GM19035 (cell line): ENCODE data around the gene ANTXR1.

ENCODE experiments used
- ATAC-seq: cut with Tn5 transposase; IDR thresholded peaks from one replicate; pipeline ENCODE4 v1.9.1; 2021; ENCODE audit not compliant: unreplicated experiment

Gene ANTXR1

DNA sequence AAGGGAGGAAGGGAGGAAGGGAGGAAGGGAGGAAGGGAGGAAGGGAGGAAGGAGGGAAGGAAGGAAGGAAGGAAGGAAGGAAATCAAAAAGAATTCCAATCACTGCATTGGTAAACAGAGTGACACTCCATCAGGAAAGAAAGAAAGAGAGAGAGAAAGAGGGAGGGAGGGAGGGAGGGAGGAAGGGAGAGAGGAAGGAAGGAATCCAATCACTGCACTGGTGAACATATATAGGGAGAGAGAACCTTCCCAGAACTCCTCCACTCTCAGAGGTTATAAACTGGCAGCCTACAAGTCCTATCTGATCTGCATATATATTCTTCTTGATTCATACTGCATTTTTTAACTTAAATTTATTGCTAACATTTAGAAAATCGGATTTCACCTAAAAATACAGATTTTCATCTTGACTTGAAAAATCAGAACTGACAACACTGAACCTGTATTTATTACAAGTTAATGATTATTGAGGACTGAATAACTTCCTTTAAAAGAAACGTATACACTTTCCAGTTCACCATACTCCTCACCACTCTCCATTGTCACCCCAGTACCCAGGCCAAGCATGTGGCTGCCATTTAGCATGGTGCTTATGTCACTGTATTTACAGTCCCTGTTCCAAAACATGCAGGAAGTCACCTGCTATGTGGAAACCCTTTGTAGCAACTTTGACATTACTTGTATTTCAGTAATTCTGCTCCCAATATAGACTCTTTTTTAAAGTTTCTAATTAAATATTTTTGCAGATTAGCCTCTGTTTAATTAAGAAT is 83.5 kb downstream of the ANTXR1 start:
- ATAC-seq, result no peak

DNA sequence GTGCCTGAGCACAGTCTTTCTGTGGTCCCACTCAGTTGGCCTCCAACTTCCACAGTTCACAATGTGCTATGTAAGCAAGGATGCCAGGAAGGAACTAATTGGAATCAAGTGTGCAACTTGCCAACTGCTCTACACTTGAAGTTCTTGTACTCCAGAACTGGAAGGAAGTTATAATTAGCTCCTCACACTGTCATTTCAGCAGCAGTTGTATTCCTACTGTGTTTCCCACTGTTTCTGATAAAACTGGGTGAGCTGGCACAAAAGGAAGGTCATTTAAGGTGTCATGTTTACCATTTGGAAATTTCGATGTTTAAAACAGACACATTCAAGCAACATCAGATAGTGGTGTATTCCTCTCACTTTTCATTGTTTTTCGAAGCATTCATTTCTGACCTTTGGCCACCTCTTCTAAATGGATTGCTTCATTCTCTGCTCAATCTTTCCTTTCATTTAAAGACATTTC is 84.2 kb downstream of the ANTXR1 start:
- no peak for ATAC-seq

DNA sequence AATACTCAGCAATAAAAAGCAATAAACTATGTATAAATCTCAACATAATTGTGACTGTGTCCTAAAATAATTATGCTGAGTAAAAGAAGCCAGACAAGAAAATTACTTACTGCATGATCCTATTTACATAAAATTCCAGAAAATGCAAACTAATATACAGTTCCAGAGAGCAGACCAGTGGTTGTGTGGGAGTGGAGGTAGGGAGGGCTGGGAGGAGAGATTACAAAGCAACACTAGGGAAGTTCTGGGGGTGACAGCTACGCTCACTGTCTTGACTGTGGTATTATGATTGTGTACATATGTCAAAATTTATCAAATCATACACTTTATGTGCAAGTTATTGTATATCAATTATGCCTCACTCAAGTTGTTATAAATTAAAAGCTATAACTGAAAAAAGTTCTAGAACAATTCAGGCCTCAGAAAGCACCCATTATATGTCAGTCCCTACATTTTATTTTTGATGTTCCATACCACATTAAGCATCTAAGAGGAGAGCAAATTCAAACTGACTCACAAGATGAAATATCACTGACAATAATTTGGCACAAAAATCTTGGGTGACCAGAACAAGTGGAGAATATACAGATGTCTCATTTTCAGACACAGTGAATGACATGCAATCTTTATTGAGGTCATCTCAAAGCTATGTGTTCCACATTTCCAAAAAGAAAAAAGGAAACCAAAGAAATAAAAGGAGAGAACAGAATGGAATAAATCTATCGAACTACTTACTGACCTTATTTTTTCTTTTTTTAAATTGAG is 85.1 kb downstream of the ANTXR1 start:
- no peak for ATAC-seq

DNA sequence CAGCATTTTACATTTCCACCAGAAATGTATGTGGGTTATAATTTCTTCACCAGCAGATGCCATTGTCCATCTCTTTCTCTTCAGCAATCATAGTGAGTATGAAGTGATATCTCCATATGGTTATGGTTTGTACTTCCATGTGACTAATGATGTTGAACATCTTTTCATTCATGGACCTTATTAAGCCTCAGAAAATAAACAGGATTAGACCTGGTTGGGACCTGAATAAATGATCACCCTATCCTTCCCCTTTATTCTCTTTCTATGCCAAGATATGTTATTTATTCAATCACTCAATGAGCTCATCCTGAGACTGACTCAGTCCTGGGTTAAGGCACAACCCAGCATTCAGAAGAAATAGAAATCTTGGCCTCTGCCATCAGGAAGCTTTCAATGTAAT is 86.6 kb downstream of the ANTXR1 start:
- no peak for ATAC-seq

DNA sequence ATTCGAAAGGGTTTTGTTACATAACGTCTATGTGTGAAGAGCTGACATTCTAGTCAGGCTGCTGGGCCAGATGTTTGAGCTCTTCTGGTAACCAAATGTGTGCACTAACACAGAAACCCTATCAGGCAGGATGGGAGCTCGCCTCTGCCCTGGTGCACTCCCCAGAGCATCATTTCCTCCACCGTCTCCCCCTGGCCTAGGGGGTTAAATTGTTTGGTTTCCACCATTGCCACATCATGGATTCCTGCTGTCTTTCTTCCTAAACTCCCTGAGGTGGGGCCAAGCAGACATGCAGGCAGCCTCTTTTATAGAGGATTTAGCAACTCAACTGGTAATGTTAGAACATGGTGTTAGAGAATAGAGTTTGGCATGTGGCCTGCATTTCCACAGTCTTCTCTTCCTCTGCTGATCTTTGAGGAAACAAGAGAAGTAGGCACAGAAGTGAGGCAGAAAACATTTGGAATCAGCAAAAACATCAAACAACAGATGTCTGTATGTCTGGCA is 87.3 kb downstream of the ANTXR1 start:
- ATAC-seq, result no peak

DNA sequence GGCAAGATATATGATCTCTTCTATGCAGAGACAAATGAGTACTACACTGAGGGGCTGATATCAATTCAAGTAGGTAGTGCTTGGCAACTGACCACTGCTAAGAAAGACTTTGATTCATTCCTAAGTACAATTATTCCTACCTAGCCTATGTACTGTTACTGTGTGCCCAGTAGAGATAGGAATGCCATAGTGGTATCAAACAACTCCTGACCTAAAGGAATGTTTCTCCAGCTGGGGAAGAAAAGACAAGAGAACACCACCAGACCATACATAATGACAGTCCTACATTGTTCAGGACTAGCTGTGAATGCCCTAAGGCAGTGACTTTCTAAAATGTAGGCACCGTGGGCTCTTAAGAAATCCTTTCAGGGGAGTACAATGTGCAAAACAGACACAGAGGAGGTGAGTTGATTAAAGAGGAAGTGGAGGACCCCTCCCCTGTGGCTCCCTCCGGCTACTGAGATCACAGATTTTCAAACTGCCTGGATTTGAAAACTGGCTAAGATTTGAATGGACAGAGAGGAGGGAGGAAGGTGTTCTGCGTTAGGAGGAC is 89.1 kb downstream of the ANTXR1 start:
- ATAC-seq, result no peak

DNA sequence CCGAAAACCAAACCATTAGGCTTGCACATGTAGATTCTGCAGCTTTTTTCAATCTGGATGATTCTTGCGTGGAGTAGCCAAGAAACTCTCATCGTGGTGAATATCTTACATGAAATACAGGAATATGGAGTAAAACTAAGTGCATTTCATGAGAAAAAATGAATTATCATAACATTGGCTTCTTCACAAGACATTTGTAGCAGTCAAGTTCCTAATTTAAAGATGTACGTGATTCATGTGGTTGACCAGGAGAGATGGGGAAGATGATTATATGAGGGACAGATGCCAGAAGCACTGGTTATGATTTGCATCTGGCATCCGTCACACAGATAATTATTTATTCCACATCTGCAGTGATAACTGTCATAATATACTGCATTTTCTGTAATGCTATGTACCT is 90.4 kb downstream of the ANTXR1 start:
- no peak for ATAC-seq

DNA sequence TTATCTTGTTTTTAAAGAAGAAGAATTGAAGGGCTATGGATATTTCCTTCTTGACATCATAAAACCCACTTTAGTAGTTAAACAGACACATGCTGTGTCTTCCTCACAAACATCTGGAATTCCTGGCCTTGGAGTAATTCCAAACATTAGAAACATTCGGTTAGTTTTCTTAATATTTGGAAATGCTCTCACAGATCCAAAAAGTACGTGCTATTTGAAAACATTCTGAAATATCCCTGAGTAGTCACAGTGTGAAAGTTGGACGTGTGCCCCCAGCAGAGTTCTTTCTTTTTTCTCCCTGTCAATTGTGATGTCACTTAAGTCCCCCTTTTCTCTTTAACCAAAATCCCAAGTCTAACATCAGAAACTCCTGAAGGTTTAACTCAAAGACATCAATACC is 91.3 kb downstream of the ANTXR1 start:
- no peak for ATAC-seq

DNA sequence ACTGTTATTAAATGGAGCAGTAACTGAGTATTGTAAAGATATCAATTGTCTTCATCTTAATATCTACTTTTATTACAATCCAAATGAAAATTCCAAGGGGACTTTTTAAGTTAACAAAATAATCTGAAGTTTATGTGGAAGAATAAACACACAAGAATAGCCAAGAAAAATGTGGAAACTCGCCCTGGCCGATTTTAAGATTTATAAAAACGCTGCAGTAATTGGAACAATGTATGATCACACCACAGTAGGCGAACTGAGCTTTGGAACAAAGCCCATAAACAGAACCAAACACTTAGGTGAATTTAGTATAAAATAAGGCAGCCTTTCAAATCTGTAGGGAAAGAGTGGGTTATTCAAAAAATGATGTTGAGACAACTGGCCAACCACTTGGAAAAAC is 96.3 kb downstream of the ANTXR1 start:
- no peak for ATAC-seq

DNA sequence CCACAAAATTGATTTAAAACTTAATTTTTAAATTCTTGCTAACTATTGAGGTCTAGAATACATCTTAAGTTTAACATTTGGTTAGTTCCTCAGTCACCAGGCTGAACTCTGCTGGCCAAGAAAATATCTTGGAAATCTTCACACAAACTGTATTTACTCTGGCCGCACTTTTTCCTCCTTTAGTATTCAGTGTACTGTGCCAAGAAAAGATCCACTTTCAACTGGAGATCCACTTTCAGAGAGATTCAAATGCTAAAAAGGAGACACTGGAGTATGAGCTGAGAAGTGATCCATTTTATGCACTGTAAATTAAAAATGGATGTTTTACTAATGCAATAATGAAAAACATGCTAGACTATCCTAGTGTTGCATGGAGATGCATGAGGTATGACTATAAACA is 98.1 kb downstream of the ANTXR1 start:
- ATAC-seq, result no peak

DNA sequence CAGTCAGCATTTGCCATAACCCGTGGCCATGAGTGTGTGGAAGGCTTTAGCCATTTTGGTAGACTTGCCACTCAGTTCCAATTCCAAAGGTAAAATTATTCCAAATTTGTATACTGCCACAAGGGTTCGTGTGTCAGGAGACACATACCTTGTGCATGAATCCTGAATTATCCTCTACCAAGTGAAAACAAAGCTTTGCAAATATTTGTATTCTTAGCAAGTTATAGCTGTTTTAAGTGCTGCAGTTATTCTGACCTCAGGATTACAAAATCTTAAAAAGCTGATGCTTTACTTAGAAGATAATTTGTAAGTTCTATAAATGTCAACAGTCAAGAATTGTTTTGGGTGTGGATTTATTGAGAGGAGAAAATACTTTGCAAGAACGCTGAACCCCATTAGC is 100.6 kb downstream of the ANTXR1 start:
- no peak for ATAC-seq

DNA sequence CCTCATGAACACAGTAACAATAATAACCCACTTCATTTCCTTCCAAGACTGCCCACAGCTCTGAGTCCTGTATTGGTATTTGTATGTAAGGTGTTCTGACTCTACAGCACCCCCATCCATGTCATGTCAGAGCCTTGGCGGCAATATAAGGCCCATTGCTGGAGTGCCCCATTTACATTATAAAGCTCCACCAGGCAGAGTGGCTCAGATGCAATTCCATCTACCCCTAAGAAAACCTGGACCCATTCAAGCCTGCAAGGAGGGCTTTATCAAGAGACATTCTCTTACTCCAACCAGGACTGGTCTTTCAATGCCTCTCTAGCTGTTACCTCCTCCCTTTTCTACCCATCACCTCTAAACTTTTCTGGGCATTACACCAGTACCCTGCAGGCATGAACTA is 101.6 kb downstream of the ANTXR1 start:
- no peak for ATAC-seq

DNA sequence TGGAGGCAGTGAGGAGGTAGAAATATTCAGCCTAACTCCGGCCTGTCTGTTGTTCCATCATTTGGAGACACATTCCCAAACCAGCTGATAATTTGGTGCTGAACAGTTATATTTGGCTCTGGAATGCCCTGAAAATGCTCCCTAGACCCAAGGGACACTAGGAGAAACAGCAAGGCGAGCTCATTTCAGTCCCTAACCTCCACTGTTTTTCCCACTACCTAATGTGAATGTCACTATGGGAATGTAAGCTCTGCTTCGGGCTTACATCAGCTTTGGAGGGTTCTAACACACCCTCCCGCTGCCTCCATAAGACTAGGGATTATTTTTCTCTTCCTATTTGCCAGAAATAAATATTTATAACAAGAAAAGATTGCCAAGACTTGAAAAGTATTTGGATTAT is 103.5 kb downstream of the ANTXR1 start:
- ATAC-seq, result no peak

DNA sequence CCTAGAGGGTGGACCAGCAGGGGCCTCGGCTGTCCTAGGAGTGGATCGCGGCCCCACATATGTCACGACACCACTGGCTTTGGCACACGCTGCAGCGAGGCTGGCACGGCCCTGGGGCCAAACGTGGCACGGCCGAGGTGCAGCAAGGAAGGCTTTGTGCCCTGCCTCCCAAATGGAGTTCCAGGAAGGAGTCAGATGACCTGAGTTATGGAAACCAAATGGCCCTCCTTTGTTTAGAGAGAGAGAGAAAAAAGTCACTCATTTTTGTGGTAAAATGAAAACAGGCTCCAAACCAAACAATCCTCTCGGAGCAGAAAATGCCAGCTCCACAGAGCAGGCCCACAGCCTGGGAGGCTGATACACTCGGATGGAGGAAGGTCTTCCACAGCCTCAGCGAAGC is 105.6 kb downstream of the ANTXR1 start:
- ATAC-seq, result no peak

DNA sequence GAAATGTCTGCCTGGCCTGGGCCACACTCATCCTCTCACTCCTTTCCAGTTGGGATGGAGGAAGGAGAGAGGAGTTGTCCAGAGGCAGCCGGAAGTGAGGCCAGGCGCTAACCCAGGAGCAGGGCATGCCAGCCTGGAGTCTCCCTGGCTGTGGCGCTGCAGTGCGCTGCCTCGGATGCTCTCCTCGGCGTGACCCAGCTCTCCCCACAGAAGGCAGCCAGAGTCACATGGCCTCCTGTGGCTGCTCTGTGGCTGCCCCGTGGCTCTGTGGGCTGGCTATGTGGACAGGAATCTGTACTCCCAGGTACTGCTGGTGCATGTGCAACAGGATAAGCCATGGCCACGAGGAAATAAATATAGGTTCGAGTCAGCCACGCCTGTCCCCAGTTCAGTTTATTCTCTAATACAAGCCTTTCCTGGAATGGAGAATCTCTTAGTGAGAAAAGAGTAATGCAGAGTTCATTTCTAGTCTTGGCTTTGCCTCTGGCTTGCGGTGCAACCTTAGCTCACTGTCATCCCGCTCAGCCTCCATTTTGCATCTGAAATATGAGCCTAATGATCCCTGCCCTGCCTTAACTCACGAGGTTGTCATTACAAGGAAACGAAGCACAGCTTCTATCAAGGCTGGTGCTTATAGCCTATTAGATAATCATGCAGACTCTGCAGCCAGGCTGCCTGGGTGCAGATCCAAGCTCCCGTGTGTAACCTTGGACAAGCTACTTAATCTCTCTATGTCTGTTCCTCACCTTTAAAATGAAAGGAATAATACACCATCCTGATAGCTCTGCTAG is 106.3 kb downstream of the ANTXR1 start:
- no peak for ATAC-seq

DNA sequence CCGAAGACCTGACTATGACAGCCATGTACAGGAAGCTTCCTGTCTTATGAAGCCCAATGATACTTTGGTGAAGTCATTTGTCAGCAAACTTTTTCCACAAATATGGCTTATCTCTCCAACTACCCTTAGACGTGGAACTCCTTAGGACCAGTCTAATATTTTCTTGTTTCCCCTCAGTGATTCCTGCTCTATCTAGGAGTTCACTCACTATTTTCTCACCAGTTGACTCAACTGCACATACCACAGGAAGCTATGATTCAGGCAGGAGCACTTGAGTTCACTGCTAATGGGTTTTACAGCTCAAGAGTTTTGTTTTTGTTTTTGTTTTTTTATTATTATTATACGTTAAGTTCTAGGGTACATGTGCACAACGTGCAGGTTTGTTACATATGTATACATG is 109.3 kb downstream of the ANTXR1 start:
- no peak for ATAC-seq

DNA sequence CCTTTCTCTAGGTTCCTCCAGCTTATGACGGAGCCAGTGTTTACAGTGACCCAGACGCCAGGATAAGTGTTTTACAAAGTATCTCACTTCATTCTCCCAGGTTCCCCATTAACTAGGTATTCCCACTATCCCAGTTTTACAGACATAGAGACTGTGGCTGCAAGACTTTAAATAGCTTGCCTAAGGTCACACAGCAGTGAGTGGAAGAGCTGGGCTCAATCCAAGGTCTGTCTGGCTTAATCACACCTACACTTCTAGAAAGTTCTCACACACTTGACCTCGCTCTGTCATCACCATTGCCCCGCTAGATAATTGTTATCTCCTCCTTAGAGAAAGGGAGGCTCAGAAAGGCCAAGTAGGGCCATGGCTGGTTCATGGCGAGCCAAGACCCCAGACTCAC is 110.2 kb downstream of the ANTXR1 start:
- ATAC-seq, result no peak

DNA sequence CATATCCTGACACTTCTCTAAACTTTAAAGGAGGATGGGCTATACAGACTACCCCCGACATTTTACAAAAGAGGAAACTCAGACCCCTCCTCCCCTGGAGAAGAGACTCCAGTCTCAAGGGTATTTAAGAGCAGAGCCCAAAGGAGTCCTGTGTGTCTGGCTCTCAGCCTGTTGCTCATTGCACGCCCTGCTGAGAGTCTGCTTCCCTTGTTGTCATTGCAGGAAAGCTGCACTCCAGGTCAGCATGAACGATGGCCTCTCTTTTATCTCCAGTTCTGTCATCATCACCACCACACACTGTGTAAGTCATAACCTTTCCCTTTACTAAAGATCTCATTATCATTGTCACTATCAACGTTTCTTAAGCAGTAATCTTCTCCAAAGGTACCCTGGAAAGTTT is 111.4 kb downstream of the ANTXR1 start:
- ATAC-seq, result no peak

DNA sequence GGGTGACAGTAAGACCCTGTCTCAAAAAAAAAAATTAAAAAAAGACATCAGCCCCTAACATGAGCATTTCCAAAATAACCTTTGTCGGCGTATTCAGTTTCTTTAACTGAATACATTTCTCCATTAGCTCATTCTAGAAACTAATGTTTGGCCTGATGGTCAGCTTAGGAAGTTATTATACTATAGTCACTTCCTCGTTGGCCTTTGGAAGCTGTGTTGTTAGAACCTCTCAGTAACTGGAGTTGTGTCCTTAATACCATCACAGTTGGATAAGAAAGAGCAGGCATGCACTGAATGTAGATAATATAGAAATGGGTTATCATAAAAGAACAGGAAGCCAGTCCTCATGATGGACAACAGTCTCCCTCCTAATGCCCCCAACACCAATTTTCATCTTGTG is 112.8 kb downstream of the ANTXR1 start:
- no peak for ATAC-seq

DNA sequence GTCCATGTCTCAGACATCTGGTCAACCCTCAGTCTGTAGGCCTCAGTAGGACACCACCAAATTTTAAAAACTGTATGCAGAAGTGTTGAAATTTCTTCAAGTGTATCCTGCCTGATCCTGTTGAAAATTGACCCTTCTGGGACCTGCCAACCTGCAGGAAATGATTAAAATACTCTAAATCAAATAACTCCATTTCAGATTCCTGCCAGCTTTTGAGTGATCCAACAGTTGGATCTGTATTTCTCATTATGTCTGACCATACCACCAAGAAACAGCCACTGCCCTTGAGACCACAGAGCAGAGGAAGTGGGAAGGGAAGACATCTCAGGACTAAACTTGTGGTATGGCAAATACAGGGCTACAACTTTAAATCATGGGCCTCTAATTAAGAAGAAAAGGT is 113.4 kb downstream of the ANTXR1 start:
- ATAC-seq, result no peak

DNA sequence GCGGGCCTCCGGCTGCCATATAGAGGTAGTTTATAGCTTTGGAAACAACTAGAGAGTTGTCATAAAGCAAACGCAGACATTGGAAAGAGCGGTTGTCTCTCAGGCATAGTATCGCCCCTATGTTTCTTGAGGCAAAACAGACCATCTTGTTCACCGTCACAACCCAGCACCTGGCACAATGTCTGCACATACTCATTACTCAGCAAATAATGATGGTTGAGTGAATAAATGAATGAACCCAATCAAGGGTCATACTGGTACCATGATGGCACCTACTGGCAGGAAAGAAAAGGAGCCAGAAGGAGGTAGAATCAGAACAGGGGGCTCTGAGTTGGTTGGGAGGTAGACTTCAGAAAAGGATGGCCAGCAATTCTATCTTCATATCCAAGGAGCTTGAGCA is 118.5 kb downstream of the ANTXR1 start:
- no peak for ATAC-seq
